Lung microvascular endothelial cell (primary cell): ENCODE measurements around the gene CASK. TPM values are rescaled to one million over a fixed set of nuclear protein-coding genes. Genes with fewer than 3 reads are reported as not detected.
A peak's percentile ranks its signal among the peaks of the same experiment; 100 is the strongest.

Experiments used
- DNase-seq, 2 donors: peaks; one replicate each; pipeline versions ENCODE4 v3.0.0 to v3.0.0-alpha.2; 2010; ENCODE audit warnings: low read depth in 2 of 2
- total RNA-seq: library from RNA; depleted of rRNA; stranded (reverse); fragments of >200 nt; gene quantifications from 2 replicates; pipeline ENCODE4 v1.2.1, GENCODE V29; 2014

CASK gene
- total RNA-seq, 1 donor from 2014 or later: 47.8 TPM

GRCh38 chrX:41913476-41913875 is 9.9 kb downstream of the CASK start:
- DNase-seq: no peak

GRCh38 chrX:41912923-41913322 is 10.4 kb downstream of the CASK start:
- DNase-seq: no peak

GRCh38 chrX:41909068-41909467 is 14.3 kb downstream of the CASK start:
- DNase-seq: no peak

- peak; percentile 4 to 21 for DNase-seq
These were observed 16.7 kb downstream of the CASK start for GRCh38 chrX:41906515-41907187.

- DNase-seq: no peak
These were observed 19.8 kb downstream of the CASK start for GRCh38 chrX:41903544-41903943.

- DNase-seq: no peak
These were observed 23.0 kb downstream of the CASK start for GRCh38 chrX:41900321-41900720.

- no peak for DNase-seq
These were observed 27.5 kb downstream of the CASK start for GRCh38 chrX:41895826-41896225.

GRCh38 chrX:41890026-41890423 is 33.3 kb downstream of the CASK start:
- no peak for DNase-seq

GRCh38 chrX:41889317-41890025 is 33.9 kb downstream of the CASK start:
- DNase-seq: peak in 1 of 2 donors; percentile 22

GRCh38 chrX:41887691-41888090 is 35.7 kb downstream of the CASK start:
- no peak for DNase-seq

- no peak for DNase-seq
These were observed 37.6 kb downstream of the CASK start for GRCh38 chrX:41885724-41886123.

- DNase-seq: no peak
These were observed 42.2 kb downstream of the CASK start for GRCh38 chrX:41881166-41881565.

- DNase-seq: no peak
These were observed 46.2 kb downstream of the CASK start for GRCh38 chrX:41877167-41877566.

GRCh38 chrX:41875142-41875541 is 48.2 kb downstream of the CASK start:
- no peak for DNase-seq

GRCh38 chrX:41870719-41871151 is 52.6 kb downstream of the CASK start:
- DNase-seq: peak in 1 of 2 donors; percentile 21

- DNase-seq: peak in 1 of 2 donors; percentile 55
These were observed 54.9 kb downstream of the CASK start for GRCh38 chrX:41868392-41868977.

- no peak for DNase-seq
These were observed 59.8 kb downstream of the CASK start for GRCh38 chrX:41863343-41864203.

GRCh38 chrX:41862562-41863184 is 60.7 kb downstream of the CASK start:
- no peak for DNase-seq

GRCh38 chrX:41858161-41858775 is 65.1 kb downstream of the CASK start:
- no peak for DNase-seq

- DNase-seq: no peak
These were observed 65.7 kb downstream of the CASK start for GRCh38 chrX:41857670-41858069.

- no peak for DNase-seq
These were observed 76.6 kb downstream of the CASK start for GRCh38 chrX:41846714-41847113.
